Measurements from ENCODE around the gene AVEN. TPM values are rescaled to one million over a fixed set of nuclear protein-coding genes. Genes with fewer than 3 reads are reported as not detected.

Gene AVEN
- total and polyA plus RNA-seq, 2 of the 8 experiments (the other 6 are each of a cell fraction or from before 2014, with no cell fraction given) = 5.5 to 17.0 TPM

- Histone ChIP-seq H3K23ac (ENCODE audit: insufficient read length) (no peak overlapping the region), H3K79me1 (ENCODE audit: low read depth, low read length) (no peaks in the 10 kb centered on the region), H3K56ac (replicated peaks; ENCODE audit: insufficient read length, low read depth, low read length) (no peak overlapping the region), H3K9me3 (ENCODE audit: insufficient read depth in 2 of 2, low read depth in 1 of 2, low read length in 1 of 2) (peaks cover 2 to 3% of the 10 kb centered on the region in 2 experiments; a peak in 2 of 4 replicates), H4K8ac (ENCODE audit: extremely low read depth, insufficient read depth, low read length) (no peak overlapping the region), H2BK120ac (replicated peaks; ENCODE audit: low read depth, low read length) (no peak overlapping the region), H3K4me2 (ENCODE audit: insufficient read depth in 1 of 2, low read depth in 2 of 2, low read length in 2 of 2) (no peak overlapping the region), H2BK20ac (ENCODE audit: low read length) (no peak overlapping the region), H3K9ac (replicated peaks in 1 of 4; ENCODE audit: extremely low read depth in 1 of 4, low read depth in 3 of 4, low read length in 3 of 4) (no peak overlapping the region), H3K4me3 (ENCODE audit: extremely low read depth in 1 of 4, insufficient read depth in 2 of 4, low read depth in 3 of 4, low read length in 4 of 4) (no peak overlapping the region), H2BK12ac (ENCODE audit: low read depth, low read length) (no peak overlapping the region), H3K18ac (ENCODE audit: extremely low read depth, low read length) (no peak overlapping the region), H3K27me3 (replicated peaks in 1 of 4; ENCODE audit: control insufficient read depth in 3 of 4, extremely low read depth in 1 of 4, insufficient read depth in 3 of 4, low read length in 3 of 4) (no peaks in the 10 kb centered on the region), H4K20me1 (replicated peaks in 1 of 2; ENCODE audit: control insufficient read depth in 1 of 2, insufficient read depth in 2 of 2, low read length in 2 of 2) (no peaks in the 10 kb centered on the region), H3K36me3 (ENCODE audit: control insufficient read depth in 2 of 4, insufficient read depth in 4 of 4, low read length in 3 of 4) (no peaks in the 10 kb centered on the region), H2BK5ac (ENCODE audit: low read depth, low read length) (no peak overlapping the region), H3K4me1 (replicated peaks in 1 of 4; ENCODE audit: control insufficient read depth in 3 of 4, insufficient read depth in 4 of 4, low read length in 3 of 4) (no peaks in the 10 kb centered on the region), H2BK15ac (ENCODE audit: low read length) (no peak overlapping the region), H2AFZ (ENCODE audit: low read length) (no peak overlapping the region), H3K4ac (replicated peaks; ENCODE audit: insufficient read length, low read depth, low read length) (no peak overlapping the region), H3K23me2 (ENCODE audit: low read depth, low read length) (no peaks in the 10 kb centered on the region), H4K91ac (replicated peaks; ENCODE audit: insufficient read length, low read length) (no peak overlapping the region), H3K27ac (ENCODE audit: low read depth, low read length) (no peak overlapping the region), H2AK5ac (ENCODE audit: low read depth, low read length) (no peak overlapping the region), H3K79me2 (ENCODE audit: control insufficient read depth in 1 of 2, insufficient read depth in 2 of 2, low read length in 2 of 2) (peaks cover 0 to 10% of the 10 kb centered on the region in 2 experiments; a peak in 1 of 4 replicates), H4K5ac (ENCODE audit: insufficient read length, low read depth, low read length) (no peak overlapping the region), H3K14ac (ENCODE audit: insufficient read length) (no peak overlapping the region)
- POLR2A ChIA-PET (ENCODE audit: partially characterized antibody) = interaction anchor here (0.8 kb wide), 1 partner anchor 9 kb away, joined by 3 read pairs; no protein-coding TSS in a partner anchor
- no peak for FAIRE-seq
- 79% methylated on average over 3 of the region's 3 CpGs; no CpG with 5 or more reads in 1 of the 2 experiments for WGBS, 2 experiments (ENCODE audit: extremely low coverage in 1 of 2, insufficient coverage in 1 of 2, insufficient read length in 1 of 2, insufficient replicate concordance in 2 of 2, low coverage in 1 of 2, low lambda C conversion rate in 2 of 2, missing lambda C conversion rate in 1 of 2)
- CTCF ChIA-PET (ENCODE audit: partially characterized antibody) = interaction anchor here (0.6 kb wide), 2 partner anchors 34 to 225 kb away, joined by 3 to 4 read pairs; no protein-coding TSS in a partner anchor
- no peak for DNase-seq (ENCODE audit: low read depth in 1 of 2, low spot score in 2 of 2)
- TF ChIP-seq BACH1 (IDR thresholded peaks at IDR 0.05; ENCODE audit: low read length) = no peak
- no peak for TF ChIP-seq NRF1 (IDR thresholded peaks at IDR 0.05; ENCODE audit: low read depth, low read length)
- no peak for TF ChIP-seq CEBPB (IDR thresholded peaks at IDR 0.05; ENCODE audit: low read depth, low read length)
- no peak for TF ChIP-seq ATF2 (IDR thresholded peaks at IDR 0.05; ENCODE audit: low read length)
- no peak for TF ChIP-seq SUZ12 (IDR thresholded peaks at IDR 0.05; ENCODE audit: low read length)
- TF ChIP-seq ASH2L (IDR thresholded peaks at IDR 0.05; ENCODE audit: low read length) = no peak
- no peak for TF ChIP-seq NANOG (IDR thresholded peaks at IDR 0.05; ENCODE audit: insufficient read depth, low read depth, low read length, poor library complexity, severe bottlenecking)
- no peak for TF ChIP-seq KDM5A (IDR thresholded peaks at IDR 0.05; ENCODE audit: low read length)
- TF ChIP-seq TAF1 (IDR thresholded peaks at IDR 0.05; ENCODE audit: low read depth, low read length) = no peak
- no peak for TF ChIP-seq RBBP5 (IDR thresholded peaks at IDR 0.05; ENCODE audit: borderline replicate concordance, low read depth, low read length)
- TF ChIP-seq SIN3A (conservative IDR thresholded peaks at IDR 0.05 in 1 of 2, IDR thresholded peaks at IDR 0.05 in 1 of 2; ENCODE audit: low read depth in 1 of 2, low read length in 2 of 2) = no peak
- TF ChIP-seq SP1 (IDR thresholded peaks at IDR 0.05; ENCODE audit: low read depth, low read length) = no peak
- no peak for TF ChIP-seq BRCA1 (IDR thresholded peaks at IDR 0.05; ENCODE audit: low read depth, low read length)
Observed at GRCh38 chr15:34027606-34028005, 11.4 kb downstream of the AVEN start.

All from H1 (cell line).